Mesothelial cell of epicardium (in vitro differentiated cells): ENCODE data around the gene RABL6. TPM values are rescaled to one million over a fixed set of nuclear protein-coding genes. Genes with fewer than 3 reads are reported as not detected.
"Not testable (repeated sequence)": the region's sequence is repeated elsewhere in the genome, so short reads cannot be mapped to it uniquely, and the experiment has no call there.

Source experiments
- DNase-seq, 2 experiments: peaks; one replicate each; pipeline ENCODE4 v3.0.0; 2021; ENCODE audit warnings: low spot score in 2 of 2; ENCODE audit not compliant: unreplicated experiment in 2 of 2
- H3K27ac Mint-ChIP-seq: 2 replicates; pipeline ENCODE4 v1.8.0; 2021; ENCODE audit warnings: mixed read lengths
- H3K27me3 Mint-ChIP-seq: 2 replicates; pipeline ENCODE4 v1.8.0; 2021; ENCODE audit warnings: low read depth, mixed read lengths
- H3K36me3 Mint-ChIP-seq: 2 replicates; pipeline ENCODE4 v1.8.0; 2021; ENCODE audit warnings: mixed read lengths
- H3K4me1 Mint-ChIP-seq: 2 replicates; pipeline ENCODE4 v1.8.0; 2021; ENCODE audit warnings: mixed read lengths
- H3K4me3 Mint-ChIP-seq: 2 replicates; pipeline ENCODE4 v1.8.0; 2021; ENCODE audit warnings: mild to moderate bottlenecking, moderate library complexity, mixed read lengths
- H3K9me3 Mint-ChIP-seq: 2 replicates; pipeline ENCODE4 v1.8.0; 2021; ENCODE audit warnings: mixed read lengths
- CTCF ChIP-seq: fragments of 200-600 bp; sonication (generic); IDR thresholded peaks from one replicate; pipeline ENCODE4 v1.5.0; 2021; ENCODE audit warnings: antibody characterized with exemption; ENCODE audit not compliant: unreplicated experiment
- total RNA-seq: library from RNA; stranded (reverse); gene quantifications from 3 replicates; pipeline ENCODE4 v1.2.1, GENCODE V29; 2021

RABL6 gene
- total RNA-seq, result 120 to 124 TPM (median 122 TPM) in 3 replicates

GRCh38 chr9:136807281-136808074, at the start of gene RABL6:
Gene RABL6 (plus strand): TSS chr9:136807948. CDS start chr9:136808197, 249 bp downstream.
- no peak for TF ChIP-seq CTCF
- Mint-ChIP-seq H3K4me1 (peaks cover 28% of the 10 kb centered on the region), H3K27ac (peak within 1 kb of the TSS; percentile 91), H3K4me3 (peak within 1 kb of the TSS; percentile 77), H3K9me3 (no peaks in the 10 kb centered on the region), H3K36me3 (peaks cover 15% of the 10 kb centered on the region), H3K27me3 (no peaks in the 10 kb centered on the region)
- DNase-seq, result peak in 1 of 2 experiments; percentile 86

GRCh38 chr9:136759001-136759400, 48.7 kb upstream of the RABL6 start:
- H3K27me3 Mint-ChIP-seq, result no peaks in the 10 kb centered on the region
- no peak for TF ChIP-seq CTCF
- H3K27ac Mint-ChIP-seq, result no peak overlapping the region
- no peaks in the 10 kb centered on the region for H3K9me3 Mint-ChIP-seq
- no peak overlapping the region for H3K4me3 Mint-ChIP-seq
- no peaks in the 10 kb centered on the region for H3K36me3 Mint-ChIP-seq
- H3K4me1 Mint-ChIP-seq, result peaks cover 3% of the 10 kb centered on the region
- DNase-seq, result no peak

- TF ChIP-seq CTCF, result no peak
- H3K27ac Mint-ChIP-seq, result no peak overlapping the region
- no peak for DNase-seq
- H3K27me3 Mint-ChIP-seq, result no peaks in the 10 kb centered on the region
- no peaks in the 10 kb centered on the region for H3K36me3 Mint-ChIP-seq
- no peaks in the 10 kb centered on the region for H3K9me3 Mint-ChIP-seq
- peaks cover 3% of the 10 kb centered on the region for H3K4me1 Mint-ChIP-seq
- H3K4me3 Mint-ChIP-seq, result no peak overlapping the region
Observed at GRCh38 chr9:136759436-136760325, 48.1 kb upstream of the RABL6 start.

GRCh38 chr9:136760424-136760823, 47.3 kb upstream of the RABL6 start:
- TF ChIP-seq CTCF, result no peak
- no peak overlapping the region for H3K4me3 Mint-ChIP-seq
- H3K36me3 Mint-ChIP-seq, result no peaks in the 10 kb centered on the region
- H3K27ac Mint-ChIP-seq, result no peak overlapping the region
- no peaks in the 10 kb centered on the region for H3K9me3 Mint-ChIP-seq
- H3K4me1 Mint-ChIP-seq, result peaks cover 3% of the 10 kb centered on the region
- DNase-seq, result no peak
- no peaks in the 10 kb centered on the region for H3K27me3 Mint-ChIP-seq

- not testable (repeated sequence) for H3K27ac Mint-ChIP-seq, H3K27me3 Mint-ChIP-seq, H3K4me3 Mint-ChIP-seq, H3K9me3 Mint-ChIP-seq, H3K4me1 Mint-ChIP-seq, H3K36me3 Mint-ChIP-seq
- TF ChIP-seq CTCF, result peak; percentile 32
- DNase-seq, result peak in 1 of 2 experiments; percentile 65
Observed at GRCh38 chr9:136760834-136761544, 46.8 kb upstream of the RABL6 start.
